ENCODE data around the gene C1QTNF8.

Gene C1QTNF8

DNA sequence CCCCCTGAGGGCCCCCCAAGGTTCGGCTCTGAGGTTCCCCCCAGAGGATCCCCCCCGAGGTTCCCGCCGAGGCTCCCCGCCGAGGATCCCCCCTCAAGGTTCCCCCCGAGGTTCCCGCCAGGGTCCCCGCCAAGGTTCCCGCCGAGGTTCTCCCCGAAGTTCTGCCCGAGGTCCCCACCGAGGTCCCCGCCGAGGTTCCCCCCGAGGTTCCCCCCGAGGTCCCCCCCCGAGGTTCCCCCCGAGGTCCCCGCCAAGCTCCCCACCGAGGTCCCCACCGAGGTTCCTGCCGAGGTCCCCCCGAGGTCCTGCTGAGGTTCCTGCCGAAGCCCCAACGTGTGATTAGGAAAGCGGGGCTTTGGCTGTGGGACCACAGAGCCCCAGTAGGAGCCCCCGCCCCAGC, 55.7 kb downstream of the C1QTNF8 start:
- DNase-seq: no peak

DNA sequence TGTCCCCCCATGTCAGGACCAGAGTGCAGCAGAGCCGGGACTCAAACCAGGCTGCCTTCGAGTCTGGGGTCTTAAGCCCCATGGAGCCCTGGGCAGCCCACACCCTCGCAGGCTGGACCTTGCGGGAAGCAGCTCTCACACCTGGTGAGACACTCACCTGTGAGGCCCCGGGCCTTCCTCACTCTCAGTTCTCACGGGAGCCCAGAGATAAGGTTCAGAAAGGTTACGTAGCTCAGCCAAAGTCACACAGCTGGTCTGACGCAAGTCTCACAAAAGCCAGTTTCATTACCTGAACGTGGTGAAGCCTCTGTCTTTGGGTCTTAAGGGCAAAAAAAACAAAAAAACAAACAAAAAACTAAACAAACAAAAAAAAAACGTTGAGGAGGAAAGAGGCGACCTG, 56.3 kb downstream of the C1QTNF8 start:
- no peak for DNase-seq

DNA sequence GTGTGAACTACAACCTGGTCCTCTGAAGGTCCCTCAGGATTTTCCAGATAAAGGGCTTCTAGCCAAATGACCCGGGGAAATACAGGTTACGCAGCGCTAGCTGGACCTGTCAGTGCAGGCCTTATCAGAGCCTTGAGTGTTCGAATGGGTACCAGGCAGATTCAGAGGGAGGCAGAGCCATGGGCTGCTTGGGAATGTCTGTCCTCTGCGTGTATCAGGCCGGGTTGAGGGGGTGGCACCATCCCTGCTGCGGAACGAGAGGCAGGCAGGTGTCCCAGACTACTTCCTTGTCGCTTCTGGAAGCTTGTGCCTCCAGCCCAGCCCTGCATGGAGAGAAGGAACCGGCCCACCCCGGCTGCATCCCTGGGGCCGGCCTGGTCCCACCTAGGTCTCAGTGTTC, 57.1 kb downstream of the C1QTNF8 start:
- no peak for DNase-seq

All from activated CD4-positive, alpha-beta T cell treated with anti-CD3 and anti-CD28 coated beads for 48 hours (primary cell).